Measurements from ENCODE around the gene CENATAC.
"Not testable (repeated sequence)": the region's sequence is repeated elsewhere in the genome, so short reads cannot be mapped to it uniquely, and the experiment has no call there.

Gene CENATAC

GRCh38 chr11:119056421-119056999, 58.6 kb downstream of the CENATAC start:
- DNase-seq, result peak; percentile 51

DNA sequence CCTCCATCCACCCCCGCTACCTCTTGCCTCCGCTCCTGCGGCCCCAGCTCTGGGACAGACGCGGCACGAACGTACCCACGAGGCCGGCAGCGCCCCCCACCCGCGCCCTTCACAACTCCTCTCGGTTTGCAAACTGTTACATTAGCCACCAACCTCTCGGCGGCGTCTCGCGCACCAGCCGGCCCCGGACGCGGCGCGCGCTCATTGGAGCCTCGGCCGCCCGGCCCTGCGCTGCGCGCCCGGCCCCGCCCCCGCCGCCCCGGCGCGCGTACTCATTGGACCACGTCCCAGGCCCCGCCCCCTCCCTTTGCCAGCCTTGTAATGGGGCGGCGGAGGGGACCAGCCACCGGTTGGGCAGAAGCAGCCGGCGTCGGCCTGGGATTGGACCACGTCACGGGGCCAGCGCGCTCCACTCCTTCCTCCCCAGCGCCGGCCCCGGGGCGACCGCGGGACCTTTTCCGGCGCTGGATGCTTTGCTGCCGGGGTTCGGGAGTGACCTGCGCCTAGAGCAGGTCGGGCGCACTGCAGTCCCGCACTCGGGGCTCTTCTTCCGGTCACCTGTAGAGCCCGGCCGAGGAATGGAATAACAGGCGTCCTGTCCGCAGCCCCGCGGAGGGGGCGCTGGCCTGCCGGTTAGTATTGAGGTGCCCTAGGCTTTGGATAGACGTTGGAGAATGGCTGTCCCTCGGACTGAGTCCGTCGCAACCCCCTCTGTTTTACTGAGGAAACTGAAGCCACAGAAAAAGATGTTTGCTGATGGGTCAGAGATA, 59.2 kb downstream of the CENATAC start, which contains the start of gene HYOU1:
HYOU1 (minus strand) TSS at position 206 of the 770 bp plus-strand sequence. CDS start 1,045 bp downstream, outside the sequence.
- DNase-seq, result peak; percentile 99

GRCh38 chr11:119059128-119059527, 61.2 kb downstream of the CENATAC start:
- not testable (repeated sequence) for DNase-seq

DNA sequence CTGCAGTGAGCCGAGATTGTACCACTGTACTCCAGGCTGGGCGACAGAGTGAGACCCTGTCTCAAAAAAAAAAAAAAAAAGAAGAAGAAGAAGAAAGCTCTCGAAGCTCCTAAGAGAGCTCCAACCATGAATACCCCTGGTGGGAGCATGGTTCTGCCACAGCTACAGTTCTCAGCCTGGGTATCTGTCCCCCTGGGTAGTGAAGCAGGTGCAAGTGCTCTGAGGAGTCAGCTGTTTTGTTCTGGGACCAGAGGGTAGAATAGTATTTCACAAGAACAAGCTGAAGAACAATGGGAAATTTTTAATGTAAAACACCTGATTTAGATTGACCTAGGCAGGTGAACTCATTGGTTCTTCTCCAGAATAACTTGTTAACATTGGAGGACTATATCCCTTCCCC, 63.3 kb downstream of the CENATAC start:
- no peak for DNase-seq

GRCh38 chr11:119062779-119063178, 64.8 kb downstream of the CENATAC start:
- DNase-seq, result no peak

GRCh38 chr11:119065369-119065768, 67.4 kb downstream of the CENATAC start:
- DNase-seq, result no peak

Measured in right forelimb (tissue), 1 donor.